ENCODE results near the gene ATP4A. TPM values are rescaled to one million over a fixed set of nuclear protein-coding genes. Genes with fewer than 3 reads are reported as not detected.

The ATP4A gene
- total and polyA plus RNA-seq, 8 donors = 9.8 to 890 (median 301) TPM

DNA sequence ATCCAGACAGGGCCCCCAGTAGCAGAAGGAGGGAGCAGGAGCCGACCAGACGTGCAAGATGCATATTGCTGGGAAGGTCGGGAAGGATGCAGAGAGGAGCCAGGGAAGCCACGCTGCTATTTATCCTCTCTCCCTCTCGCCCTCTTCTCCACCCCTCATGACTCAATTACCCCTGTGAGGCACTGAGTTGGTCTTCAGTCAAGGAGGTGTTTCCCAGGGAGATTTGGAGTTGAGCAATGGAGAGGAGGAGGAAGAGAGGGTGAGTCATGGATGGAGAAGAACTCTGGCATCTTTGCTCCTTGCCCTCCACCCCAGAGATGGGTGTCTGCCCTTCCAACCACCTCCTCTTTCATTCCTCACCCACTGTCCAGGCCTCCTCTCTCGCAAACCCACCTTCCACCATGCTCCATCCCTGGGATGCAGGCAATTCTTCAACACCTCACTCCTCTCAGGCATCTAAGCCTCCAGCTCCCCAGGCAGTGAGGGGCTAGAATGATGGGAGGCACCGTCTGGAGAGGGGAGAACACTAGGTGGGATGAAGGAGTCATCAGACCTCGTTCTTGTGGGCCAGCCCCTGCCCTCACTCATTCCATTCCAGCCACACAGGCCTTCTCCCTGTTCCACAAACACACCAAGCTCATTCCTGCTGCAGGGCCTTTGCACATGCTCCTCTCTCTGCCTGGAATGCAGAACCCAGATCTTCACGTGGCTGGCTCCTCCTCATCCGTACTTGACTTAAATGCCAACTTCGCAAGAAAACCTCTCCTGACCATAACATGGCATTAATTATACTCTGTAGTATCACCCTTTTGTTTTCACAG, 35.0 kb downstream of the ATP4A start, which contains the start of gene SBSN:
Gene SBSN, minus strand, starts transcription at position 94 of the 821 bp plus-strand sequence. Its CDS starts 30 bp downstream, at position 64.
- WGBS, 5 donors = 75 to 80% (median 78%) methylated on average over 11 of the region's 11 CpGs
- TF ChIP-seq, protein P1, sequence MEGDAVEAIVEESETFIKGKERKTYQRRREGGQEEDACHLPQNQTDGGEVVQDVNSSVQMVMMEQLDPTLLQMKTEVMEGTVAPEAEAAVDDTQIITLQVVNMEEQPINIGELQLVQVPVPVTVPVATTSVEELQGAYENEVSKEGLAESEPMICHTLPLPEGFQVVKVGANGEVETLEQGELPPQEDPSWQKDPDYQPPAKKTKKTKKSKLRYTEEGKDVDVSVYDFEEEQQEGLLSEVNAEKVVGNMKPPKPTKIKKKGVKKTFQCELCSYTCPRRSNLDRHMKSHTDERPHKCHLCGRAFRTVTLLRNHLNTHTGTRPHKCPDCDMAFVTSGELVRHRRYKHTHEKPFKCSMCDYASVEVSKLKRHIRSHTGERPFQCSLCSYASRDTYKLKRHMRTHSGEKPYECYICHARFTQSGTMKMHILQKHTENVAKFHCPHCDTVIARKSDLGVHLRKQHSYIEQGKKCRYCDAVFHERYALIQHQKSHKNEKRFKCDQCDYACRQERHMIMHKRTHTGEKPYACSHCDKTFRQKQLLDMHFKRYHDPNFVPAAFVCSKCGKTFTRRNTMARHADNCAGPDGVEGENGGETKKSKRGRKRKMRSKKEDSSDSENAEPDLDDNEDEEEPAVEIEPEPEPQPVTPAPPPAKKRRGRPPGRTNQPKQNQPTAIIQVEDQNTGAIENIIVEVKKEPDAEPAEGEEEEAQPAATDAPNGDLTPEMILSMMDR (IDR thresholded peaks at IDR 0.05) = no peak
- Histone ChIP-seq H3K36me3 (no peaks in the 10 kb centered on the region), H3K27me3 (peaks cover 0 to 98% (median 34%) of the 10 kb centered on the region in 3 donors), H3K4me1 (peaks cover 0 to 6% (median 2%) of the 10 kb centered on the region in 4 donors), H3K9me3 (no peaks in the 10 kb centered on the region), H3K27ac (no peak within 1 kb of the TSS), H3K4me3 (no peak within 1 kb of the TSS)
- no peak for DNase-seq
- intact Hi-C loops (cut with DNase I; ENCODE audit: low total_unique reads) = no loop called here

GRCh38 chr19:35525873-35526272, 37.6 kb downstream of the ATP4A start:
- no peak for DNase-seq

DNA sequence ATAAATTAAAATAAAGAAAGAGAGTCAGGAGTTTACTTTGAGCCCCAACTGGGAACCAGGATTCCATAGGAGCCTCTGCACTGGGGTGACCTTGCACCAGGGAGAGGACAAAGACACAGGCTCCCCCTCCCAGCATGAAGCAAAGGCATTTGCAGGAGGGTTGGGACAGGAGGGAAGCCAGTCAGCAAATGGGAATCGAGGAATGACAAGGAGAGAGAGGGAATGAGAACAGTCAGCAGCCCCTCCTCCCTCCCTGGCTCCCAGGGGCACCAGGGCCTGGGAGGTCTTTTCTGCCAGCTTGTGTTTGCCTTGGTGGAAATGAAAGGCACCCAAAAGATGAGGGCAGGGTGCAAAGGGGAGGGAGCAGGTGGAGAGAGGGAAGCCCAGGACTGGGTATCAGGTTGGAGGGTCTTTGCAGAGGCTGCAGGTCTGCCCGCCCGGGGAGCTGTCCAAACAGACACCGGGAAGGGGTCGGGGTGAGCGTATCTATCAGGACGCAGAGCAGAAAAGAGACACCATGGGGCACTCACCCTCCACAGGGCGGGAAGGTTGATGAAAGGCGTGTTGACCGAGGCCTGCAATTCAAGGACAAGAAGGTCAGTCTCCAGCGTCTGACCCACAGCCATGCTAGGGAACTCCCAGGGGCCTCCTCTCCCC, 39.1 kb downstream of the ATP4A start:
- Histone ChIP-seq H3K27me3 (peaks cover 0 to 57% (median 10%) of the 10 kb centered on the region in 3 donors), H3K27ac (no peak overlapping the region), H3K4me3 (no peak overlapping the region), H3K4me1 (no peaks in the 10 kb centered on the region), H3K36me3 (no peaks in the 10 kb centered on the region), H3K9me3 (no peaks in the 10 kb centered on the region)
- 28 to 36% (median 31%) methylated on average over 11 of the region's 11 CpGs for WGBS, 5 donors
- intact Hi-C loops (cut with DNase I; ENCODE audit: low total_unique reads) = no loop called here
- DNase-seq = no peak
- TF ChIP-seq EP300 (IDR thresholded peaks at IDR 0.05) (no peak), POLR2AphosphoS5 (IDR thresholded peaks at IDR 0.05) (no peak), POLR2A (IDR thresholded peaks at IDR 0.05) (no peak)
- TF ChIP-seq, protein P1 (IDR thresholded peaks at IDR 0.05) = no peak

More at GRCh38 chr19:35525873-35526272, 37.6 kb downstream of the ATP4A start:
- Histone ChIP-seq H3K36me3 (no peaks in the 10 kb centered on the region), H3K27me3 (peaks cover 0 to 73% (median 22%) of the 10 kb centered on the region in 3 donors), H3K4me3 (no peak overlapping the region), H3K9me3 (no peaks in the 10 kb centered on the region), H3K27ac (no peak overlapping the region), H3K4me1 (no peaks in the 10 kb centered on the region)
- intact Hi-C loops (cut with DNase I; ENCODE audit: low total_unique reads) = no loop called here
- 62 to 76% (median 64%) methylated on average over 4 of the region's 4 CpGs for WGBS, 5 donors
- TF ChIP-seq, protein P1 (IDR thresholded peaks at IDR 0.05) = no peak
- TF ChIP-seq POLR2A (IDR thresholded peaks at IDR 0.05) = no peak
- no peak for TF ChIP-seq POLR2AphosphoS5 (IDR thresholded peaks at IDR 0.05)
- no peak for TF ChIP-seq EP300 (IDR thresholded peaks at IDR 0.05)

GRCh38 chr19:35522745-35523327, 40.6 kb downstream of the ATP4A start:
- Histone ChIP-seq H3K27ac (no peak overlapping the region), H3K36me3 (no peaks in the 10 kb centered on the region), H3K4me3 (no peak overlapping the region), H3K4me1 (no peaks in the 10 kb centered on the region), H3K9me3 (no peaks in the 10 kb centered on the region), H3K27me3 (peaks cover 0 to 42% (median 0%) of the 10 kb centered on the region in 3 donors)
- no peak for DNase-seq
- TF ChIP-seq POLR2A (IDR thresholded peaks at IDR 0.05) (no peak), POLR2AphosphoS5 (IDR thresholded peaks at IDR 0.05) (no peak), EP300 (IDR thresholded peaks at IDR 0.05) (no peak)
- TF ChIP-seq, protein P1 (IDR thresholded peaks at IDR 0.05) = no peak
- intact Hi-C loops (cut with DNase I; ENCODE audit: low total_unique reads) = no loop called here
- WGBS, 5 donors = 64 to 77% (median 67%) methylated on average over 12 of the region's 12 CpGs

Measured in stomach (tissue), 9 donors.